Measurements from ENCODE around the gene DDX11. TPM values are rescaled to one million over a fixed set of nuclear protein-coding genes. Genes with fewer than 3 reads are reported as not detected.
"Not testable (repeated sequence)": the region's sequence is repeated elsewhere in the genome, so short reads cannot be mapped to it uniquely, and the experiment has no call there.

Gene DDX11
- total RNA-seq, 1 donor from 2014 or later = 51.0 TPM

- DNase-seq (ENCODE audit: low spot score) = not testable (repeated sequence)
Observed at GRCh38 chr12:31124158-31124557, 50.5 kb downstream of the DDX11 start.

- DNase-seq (ENCODE audit: low spot score) = not testable (repeated sequence)
Observed at GRCh38 chr12:31125171-31125570, 51.5 kb downstream of the DDX11 start.

DNA sequence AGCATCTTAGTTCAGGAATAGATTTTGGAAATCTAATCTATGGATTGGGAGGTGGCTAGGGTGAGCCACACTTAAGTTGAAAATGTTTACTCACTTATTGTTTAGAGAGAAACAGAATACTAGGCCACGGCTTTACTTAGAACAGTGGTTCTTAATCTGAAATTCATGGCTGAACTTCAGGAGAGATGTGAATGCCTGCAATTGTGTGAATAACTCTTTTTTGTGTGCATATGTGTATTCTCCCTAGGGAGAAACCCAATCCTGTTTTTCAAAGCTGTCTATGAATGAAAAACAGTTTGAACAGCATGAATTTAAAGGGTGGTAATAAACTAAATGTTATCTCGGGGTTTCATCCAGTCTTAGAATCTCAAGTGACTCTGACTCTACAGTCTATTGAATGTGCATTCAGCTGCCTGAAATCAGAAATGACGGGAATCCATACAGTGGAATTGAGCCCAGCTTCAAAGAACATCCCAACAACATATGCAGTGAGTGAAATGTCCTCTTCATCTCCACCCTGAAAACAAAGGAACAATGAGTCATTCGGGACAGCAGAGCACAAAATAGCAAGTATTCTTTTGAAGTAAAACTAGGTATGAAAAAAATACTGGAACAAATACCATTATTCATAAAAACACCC lies 53.7 kb downstream of the DDX11 start:
- not testable (repeated sequence) for DNase-seq (ENCODE audit: low spot score)

DNA sequence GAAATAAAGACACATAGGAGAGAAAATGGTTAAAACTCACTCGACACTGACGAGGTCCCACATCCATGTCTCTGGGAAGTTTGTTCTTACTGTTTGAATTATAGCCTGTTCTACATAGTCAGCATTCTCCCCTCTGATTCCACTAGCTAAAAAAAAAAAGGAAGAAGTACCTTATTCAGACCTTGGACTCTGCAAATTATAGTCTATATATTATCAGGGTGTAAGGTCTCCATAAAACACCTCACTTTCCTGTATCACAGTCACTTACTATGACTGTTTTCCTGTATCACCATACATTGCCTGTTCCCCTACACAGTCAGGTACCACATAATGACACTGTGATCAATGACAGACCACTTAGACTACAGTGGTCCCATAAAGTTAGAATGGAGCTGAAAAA lies 62.9 kb downstream of the DDX11 start:
- DNase-seq (ENCODE audit: low spot score) = not testable (repeated sequence)

- not testable (repeated sequence) for DNase-seq (ENCODE audit: low spot score)
Observed at GRCh38 chr12:31144768-31145167, 71.1 kb downstream of the DDX11 start.

GRCh38 chr12:31145296-31145695 lies 71.6 kb downstream of the DDX11 start:
- DNase-seq (ENCODE audit: low spot score) = not testable (repeated sequence)

- not testable (repeated sequence) for DNase-seq (ENCODE audit: low spot score)
Observed at GRCh38 chr12:31147415-31147814, 73.8 kb downstream of the DDX11 start.

DNA sequence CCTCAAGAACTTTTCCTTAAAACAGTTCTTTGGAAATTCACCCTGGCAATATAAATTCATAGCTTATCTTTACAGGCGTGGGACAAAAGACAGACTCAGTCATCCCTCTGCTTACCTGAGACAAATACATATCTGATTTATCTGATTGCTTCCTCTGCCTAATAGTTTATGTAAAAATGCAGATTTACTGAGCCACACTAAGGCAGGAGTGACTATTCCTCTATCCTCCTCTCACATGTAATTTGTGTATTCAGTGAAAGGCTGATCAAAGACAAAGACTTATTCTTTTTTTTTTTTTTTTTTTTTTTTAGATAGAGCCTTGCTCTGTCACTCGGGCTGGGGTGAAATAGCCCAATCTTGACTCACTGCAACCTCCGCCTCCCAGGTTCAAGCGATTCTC lies 77.1 kb downstream of the DDX11 start:
- not testable (repeated sequence) for DNase-seq (ENCODE audit: low spot score)

Other genes starting within 250 kb of the DDX11 start
- gene TSPAN11, start 147.1 kb upstream of the DDX11 start, total RNA-seq = 6.7 TPM